Islet precursor cell (in vitro differentiated cells): ENCODE measurements around the gene RGS14.
"Not testable (repeated sequence)": the region's sequence is repeated elsewhere in the genome, so short reads cannot be mapped to it uniquely, and the experiment has no call there.

Experiments used
- DNase-seq: peaks from one replicate; pipeline ENCODE4 v3.0.0-alpha.2; 2018

The RGS14 gene

GRCh38 chr5:177327539-177328522 is 29.9 kb upstream of the RGS14 start:
- DNase-seq, result no peak

GRCh38 chr5:177328545-177329231 is 29.0 kb upstream of the RGS14 start:
- DNase-seq, result no peak

DNA sequence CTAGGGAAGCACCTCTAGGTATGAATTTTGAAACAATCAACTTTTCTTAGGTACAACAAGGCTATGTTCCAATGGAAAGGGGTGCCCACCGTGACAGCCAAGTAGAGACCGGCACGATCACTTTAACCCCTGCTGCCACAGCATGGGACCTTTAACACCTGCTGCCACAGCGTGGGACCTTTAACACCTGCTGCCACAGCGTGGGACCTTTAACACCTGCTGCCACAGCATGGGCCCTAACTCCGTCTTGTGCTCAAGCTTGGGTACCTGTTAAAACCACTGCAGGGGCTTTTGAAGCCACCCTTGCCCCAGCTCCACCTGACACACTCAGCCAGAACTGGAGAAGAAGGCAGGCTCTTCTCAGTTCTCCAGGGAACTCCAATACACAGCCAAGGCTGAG is 27.8 kb upstream of the RGS14 start:
- DNase-seq, result no peak

DNA sequence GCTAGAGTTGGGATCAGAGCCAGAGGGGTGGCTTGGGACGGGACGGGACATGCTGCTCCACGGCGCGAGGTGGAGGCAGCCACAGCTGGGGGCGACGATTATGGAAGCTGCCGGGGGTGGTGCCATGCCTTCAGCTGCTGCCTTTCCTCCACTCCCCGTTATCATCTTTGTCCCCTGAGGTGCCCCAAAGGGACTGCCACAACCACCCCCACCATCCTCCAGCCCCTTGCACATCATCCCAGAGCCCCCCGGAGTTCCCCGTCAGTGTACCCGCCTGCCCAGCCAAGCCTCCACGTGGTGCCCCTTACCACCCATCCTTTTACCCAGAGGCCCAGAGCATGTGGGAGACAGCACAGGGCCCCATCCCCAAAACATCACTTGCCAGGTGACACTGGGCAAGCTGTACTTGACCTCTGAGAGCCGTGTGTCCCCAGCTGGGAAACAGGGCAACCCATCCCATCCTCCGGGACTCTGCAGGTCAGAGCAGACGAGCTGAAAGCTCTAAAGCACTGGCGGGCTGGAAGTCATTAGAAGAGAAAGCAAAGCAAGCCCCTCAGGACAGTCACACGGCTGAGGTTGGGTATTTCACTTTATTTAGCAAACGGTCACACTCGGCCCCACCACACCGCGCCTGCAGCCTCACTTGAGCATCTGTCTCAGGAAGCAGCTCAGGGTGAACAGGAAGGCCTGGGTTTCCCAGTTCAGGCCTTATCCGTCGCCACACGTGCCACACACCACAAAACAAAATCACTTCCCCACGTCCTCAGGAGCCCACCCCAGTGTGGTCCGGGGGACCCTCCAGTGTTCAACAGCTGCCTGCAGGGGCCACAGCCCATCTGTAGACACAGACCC is 26.5 kb upstream of the RGS14 start:
- no peak for DNase-seq

DNA sequence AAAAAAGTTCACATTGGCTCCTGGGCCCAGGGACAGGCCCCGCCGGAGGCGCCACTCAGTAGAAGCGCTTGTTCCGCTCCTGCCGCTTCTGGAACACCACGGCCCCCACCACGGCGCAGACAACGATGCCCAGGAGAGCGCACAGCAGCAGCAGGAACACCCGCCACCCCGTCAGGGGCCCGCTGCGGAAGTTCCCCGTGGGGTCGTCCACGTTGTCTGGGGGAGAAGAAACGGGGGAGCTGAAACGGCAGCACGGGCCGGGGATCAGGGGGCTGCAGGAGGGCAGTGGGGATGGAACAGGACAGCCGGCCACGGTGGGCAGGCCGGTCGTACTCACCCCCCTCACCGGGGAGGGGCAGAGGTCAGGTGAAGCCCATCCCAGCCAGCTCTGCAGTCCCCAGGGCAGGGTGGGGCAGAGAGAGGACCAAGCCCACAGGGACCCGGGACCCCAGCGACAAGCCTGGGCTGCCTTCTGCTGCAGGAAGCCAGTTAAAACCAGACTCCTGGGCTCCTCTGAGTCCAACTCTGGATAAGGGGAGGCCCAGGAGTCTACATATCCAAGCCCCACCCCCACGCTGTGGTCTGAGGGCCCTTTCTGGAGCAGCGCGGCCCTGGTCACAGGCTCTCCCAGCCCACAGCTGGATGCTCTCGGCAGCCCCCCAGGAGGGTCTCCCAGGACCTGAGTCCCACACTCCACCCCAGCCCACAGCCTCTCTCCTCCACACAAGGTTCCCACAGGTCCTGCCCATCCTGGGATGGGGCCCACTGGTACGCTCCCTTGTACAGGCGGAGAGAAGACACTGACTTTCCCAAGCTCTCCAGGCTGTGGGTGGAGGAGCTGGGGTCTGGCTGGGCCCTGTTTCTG is 25.5 kb upstream of the RGS14 start:
- DNase-seq, result no peak

DNA sequence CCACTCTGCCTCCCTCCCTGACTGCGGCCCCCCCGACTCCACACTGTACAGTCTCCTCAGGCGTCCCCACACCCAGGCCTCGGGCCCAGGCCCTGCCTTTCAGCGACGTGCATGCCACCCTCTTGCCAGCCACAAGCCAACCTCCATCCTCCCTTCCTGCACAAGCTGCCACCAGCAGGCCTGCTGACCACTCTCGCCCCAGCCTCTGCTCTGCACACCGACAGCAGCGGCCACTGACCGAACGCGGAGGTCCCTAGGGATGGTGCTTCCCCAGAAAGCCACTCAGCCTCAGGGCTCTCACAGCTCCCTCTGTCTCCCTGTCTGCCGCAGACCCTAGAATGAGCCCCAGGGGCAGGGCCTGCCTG is 24.8 kb upstream of the RGS14 start:
- no peak for DNase-seq

DNA sequence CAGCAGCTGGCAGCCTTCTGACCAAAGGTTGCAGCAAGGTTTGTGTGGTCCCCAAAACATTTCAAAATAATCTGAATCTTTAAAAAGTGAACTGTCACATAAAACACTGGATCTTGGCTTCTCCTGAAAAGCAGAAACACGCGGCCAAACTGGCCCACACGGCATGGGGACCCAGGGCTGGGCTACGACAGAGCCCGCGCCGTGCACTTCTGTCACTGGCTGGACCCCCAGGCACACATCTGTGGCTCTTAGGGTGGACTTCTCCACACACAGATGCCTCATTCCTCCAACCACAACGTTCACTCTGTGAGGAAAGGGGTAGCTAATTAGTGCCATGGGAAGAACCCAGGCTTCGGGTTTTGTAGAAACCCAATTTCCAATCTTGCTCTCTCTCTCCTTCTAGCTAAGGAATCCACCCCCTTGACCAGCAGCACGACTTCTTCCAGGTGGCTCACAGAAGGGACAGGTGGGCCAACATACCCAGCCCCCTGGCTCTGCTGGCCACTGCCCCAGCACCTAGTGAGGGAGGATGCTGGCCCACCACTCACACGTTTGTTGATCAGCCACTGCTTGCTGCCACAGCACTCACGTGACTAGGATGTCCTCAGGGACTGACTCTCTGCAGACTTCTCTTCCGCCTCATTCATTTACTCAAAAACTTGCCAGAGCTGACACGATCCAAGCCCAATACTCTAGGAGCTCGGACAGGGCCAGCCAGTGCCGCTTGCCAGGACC is 24.1 kb upstream of the RGS14 start:
- DNase-seq, result no peak

DNA sequence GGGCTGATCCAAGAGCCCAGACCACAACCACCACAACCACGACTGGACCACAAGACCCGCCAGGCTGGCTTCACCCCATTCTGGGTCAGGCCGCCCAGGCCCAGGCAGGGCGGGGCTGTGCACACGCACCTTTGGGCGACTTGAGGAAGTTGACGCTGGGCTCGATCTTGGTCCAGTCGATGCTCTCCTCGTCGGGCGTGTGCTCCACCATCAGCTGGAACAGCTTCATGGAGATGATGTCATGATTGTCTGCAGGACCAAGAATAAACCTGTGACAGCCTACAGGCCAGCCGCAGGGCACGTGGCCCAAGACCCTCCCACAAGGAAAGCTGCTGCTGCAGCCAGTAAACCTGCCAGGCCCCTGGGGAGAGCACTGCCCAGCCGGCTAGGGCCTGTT is 23.6 kb upstream of the RGS14 start:
- DNase-seq, result no peak

GRCh38 chr5:177334781-177335700 is 22.7 kb upstream of the RGS14 start:
- DNase-seq, result no peak

DNA sequence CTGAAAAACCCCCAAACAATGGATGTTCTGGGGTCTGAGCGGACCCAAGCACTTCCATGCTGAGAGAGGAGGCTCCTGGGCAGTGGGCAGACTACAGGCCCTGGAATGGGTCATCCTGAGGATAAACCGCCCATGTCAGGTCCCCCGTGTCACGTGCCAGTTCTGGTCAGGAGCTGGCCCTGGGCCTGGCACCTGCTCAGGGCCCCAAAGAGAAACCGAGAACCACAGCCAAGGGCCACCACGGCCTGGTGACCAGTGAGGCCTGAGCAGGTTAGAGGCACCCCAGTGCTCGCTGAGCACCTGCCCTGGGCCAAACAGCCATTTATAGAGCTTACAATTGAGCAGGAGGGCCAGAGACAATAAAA is 22.0 kb upstream of the RGS14 start:
- DNase-seq, result no peak

- peak; percentile 75 for DNase-seq
Observed at GRCh38 chr5:177336112-177336511, 21.6 kb upstream of the RGS14 start.

GRCh38 chr5:177336603-177337494 is 20.9 kb upstream of the RGS14 start:
- DNase-seq, result no peak

DNA sequence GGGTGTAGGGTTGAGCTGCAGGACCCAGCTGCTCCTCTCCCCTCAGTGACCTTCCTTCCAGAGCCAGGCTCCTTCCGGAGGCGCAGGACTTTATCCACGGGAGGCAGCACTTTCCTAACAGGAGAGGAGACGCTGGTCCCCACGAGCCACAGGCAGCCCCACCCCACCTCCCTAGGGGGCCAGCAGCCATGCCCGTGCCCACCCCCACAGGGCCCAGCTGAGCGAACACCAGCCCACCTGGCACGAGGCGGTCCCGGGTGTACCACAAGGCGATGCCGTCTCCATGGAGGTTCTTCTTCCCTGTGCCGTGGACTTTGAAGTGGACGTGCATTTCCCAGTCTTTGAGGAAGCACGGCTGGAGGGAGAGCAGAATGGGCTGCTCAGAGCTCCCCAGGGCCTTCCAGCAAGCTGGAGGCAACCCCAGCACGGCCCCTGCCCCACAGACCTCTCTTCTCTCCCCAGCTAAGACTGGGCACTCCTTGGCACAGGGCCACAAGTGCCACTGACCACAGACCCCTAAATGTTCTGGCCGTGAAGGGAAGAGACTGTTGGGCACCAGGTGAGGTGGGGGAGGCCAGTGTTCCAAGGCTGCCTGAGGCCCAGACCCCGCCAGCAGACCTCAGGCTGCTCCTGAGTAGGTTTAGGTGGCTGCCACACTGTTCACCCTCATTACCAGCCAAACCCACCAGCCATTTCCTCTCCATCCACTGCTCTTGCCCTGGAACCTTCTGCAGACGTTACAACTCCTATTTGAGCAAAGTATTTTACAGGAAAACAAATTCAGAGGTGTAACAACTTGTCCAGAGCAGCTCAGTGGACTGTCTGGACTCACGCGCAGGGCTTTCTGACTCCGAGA is 19.2 kb upstream of the RGS14 start:
- no peak for DNase-seq

- no peak for DNase-seq
Observed at GRCh38 chr5:177339107-177339638, 18.6 kb upstream of the RGS14 start.

DNA sequence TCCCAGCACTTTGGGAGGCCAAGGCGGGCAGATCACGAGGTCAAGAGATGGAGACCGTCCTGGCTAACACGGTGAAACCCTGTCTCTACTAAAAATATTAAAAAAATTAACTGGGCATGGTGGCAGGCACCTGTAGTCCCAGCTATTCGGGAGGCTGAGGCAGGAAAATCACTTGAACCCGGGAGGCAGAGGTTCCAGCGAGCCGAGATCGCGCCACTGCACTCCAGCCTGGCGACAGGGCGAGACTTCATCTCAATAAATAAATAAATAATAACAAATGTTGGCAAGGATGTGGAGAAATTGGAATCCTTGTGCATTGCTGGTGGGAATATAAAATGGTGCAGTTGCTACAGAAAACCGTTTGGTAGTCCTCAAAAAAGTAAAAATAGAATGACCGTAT is 14.7 kb upstream of the RGS14 start:
- DNase-seq, result not testable (repeated sequence)

DNA sequence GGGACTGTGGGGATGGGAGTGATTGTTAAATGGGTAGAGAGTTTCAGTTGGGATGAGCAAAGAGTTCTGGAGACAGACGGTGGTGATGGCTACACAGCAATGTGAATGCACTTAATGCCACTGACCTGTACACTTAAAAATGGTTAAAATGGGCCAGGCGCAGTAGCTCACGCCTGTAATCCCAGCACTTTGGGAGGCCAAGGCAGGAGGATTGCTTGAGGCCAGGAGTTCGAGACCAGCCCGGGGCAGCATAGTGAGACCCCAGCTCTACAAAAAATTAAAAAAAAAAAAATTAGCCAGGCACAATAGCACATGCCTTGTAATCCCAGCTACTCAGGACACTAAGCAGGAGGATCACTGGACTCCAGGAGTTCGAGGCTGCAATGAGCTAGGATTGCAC is 13.9 kb upstream of the RGS14 start:
- DNase-seq, result no peak

- DNase-seq, result no peak
Observed at GRCh38 chr5:177344891-177345290, 12.8 kb upstream of the RGS14 start.

- DNase-seq, result no peak
Observed at GRCh38 chr5:177346820-177347219, 10.9 kb upstream of the RGS14 start.
